Lower lobe of right lung (tissue), 2 donors: ENCODE measurements around the gene KCNK13. TPM values are rescaled to one million over a fixed set of nuclear protein-coding genes. Genes with fewer than 3 reads are reported as not detected.

Source experiments
- ATAC-seq, 2 donors: fragments of 200-7000 bp; cut with Tn5 transposase; one replicate each; pipeline ENCODE4 v1.9.1; 2020 to 2022; ENCODE audit warnings: mild to moderate bottlenecking in 2 of 2, moderate library complexity in 2 of 2
- DNase-seq: peaks from one replicate; pipeline ENCODE4 v3.0.0-alpha.2; 2020
- H3K27ac ChIP-seq: fragments of 200-600 bp; one replicate; pipeline ENCODE4 v1.8.0; 2022
- H3K27me3 ChIP-seq: fragments of 200-600 bp; one replicate; pipeline ENCODE4 v1.8.0; 2022; ENCODE audit warnings: low read depth
- H3K36me3 ChIP-seq: fragments of 200-600 bp; one replicate; pipeline ENCODE4 v1.8.0; 2022; ENCODE audit warnings: mild to moderate bottlenecking
- H3K4me1 ChIP-seq: fragments of 200-600 bp; one replicate; pipeline ENCODE4 v1.8.0; 2022
- H3K4me3 ChIP-seq: fragments of 200-600 bp; one replicate; pipeline ENCODE4 v1.8.0; 2022; ENCODE audit warnings: mild to moderate bottlenecking
- H3K9me3 ChIP-seq: fragments of 200-600 bp; one replicate; pipeline ENCODE4 v1.8.0; 2022
- intact Hi-C: fragments of 100-400 bp; cut with DNase I; formaldehyde crosslinking; loops from one replicate; pipeline ENCODE4 v1.11.0; 2022
- total RNA-seq: library from RNA; stranded (reverse); fragmentation: NEBNext Ultra II Directional; extraction: Animal tissue kit (Norgen Biotek cat#: 25700); gene quantifications from one replicate; pipeline ENCODE4 v1.2.1, GENCODE V29; 2021
- TF ChIP-seq, protein P1 (sequence below): fragments of 200-600 bp; IDR thresholded peaks from one replicate; pipeline ENCODE4 v1.8.0; 2022; ENCODE audit warnings: antibody characterized with exemption, mild to moderate bottlenecking
- donor health status: DM: no; HTN: yes; CAD: no; lungs with severe emphysema.

Gene KCNK13
- total RNA-seq, 1 donor from 2014 or later, result 1.2 TPM

DNA sequence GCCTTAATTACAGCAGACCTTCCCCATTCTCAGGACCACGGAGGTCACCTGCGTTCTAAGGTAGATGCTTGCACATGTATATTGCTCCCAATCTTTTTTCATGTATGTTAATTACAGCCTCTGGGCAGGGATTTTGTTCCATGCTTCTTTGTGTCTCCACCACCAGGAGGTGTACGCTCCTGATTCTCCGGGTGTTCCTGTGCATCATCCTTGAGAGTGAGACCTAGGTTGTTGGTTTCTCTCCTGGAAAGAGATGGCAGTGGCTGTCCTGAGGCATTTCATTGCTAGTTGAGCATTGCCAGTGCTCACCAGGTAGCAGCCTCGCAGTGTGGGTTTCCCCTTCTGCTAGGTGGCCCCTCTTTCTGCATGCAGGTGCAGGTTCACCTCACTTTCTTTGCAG, 52.8 kb downstream of the KCNK13 start:
- Histone ChIP-seq H3K27me3 (no peaks in the 10 kb centered on the region), H3K4me1 (no peaks in the 10 kb centered on the region), H3K27ac (no peak overlapping the region), H3K4me3 (no peak overlapping the region), H3K36me3 (no peaks in the 10 kb centered on the region), H3K9me3 (no peaks in the 10 kb centered on the region)
- no peak for DNase-seq
- TF ChIP-seq, protein P1, sequence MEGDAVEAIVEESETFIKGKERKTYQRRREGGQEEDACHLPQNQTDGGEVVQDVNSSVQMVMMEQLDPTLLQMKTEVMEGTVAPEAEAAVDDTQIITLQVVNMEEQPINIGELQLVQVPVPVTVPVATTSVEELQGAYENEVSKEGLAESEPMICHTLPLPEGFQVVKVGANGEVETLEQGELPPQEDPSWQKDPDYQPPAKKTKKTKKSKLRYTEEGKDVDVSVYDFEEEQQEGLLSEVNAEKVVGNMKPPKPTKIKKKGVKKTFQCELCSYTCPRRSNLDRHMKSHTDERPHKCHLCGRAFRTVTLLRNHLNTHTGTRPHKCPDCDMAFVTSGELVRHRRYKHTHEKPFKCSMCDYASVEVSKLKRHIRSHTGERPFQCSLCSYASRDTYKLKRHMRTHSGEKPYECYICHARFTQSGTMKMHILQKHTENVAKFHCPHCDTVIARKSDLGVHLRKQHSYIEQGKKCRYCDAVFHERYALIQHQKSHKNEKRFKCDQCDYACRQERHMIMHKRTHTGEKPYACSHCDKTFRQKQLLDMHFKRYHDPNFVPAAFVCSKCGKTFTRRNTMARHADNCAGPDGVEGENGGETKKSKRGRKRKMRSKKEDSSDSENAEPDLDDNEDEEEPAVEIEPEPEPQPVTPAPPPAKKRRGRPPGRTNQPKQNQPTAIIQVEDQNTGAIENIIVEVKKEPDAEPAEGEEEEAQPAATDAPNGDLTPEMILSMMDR, result no peak
- no peak for ATAC-seq
- intact Hi-C loops, result no loop called here

DNA sequence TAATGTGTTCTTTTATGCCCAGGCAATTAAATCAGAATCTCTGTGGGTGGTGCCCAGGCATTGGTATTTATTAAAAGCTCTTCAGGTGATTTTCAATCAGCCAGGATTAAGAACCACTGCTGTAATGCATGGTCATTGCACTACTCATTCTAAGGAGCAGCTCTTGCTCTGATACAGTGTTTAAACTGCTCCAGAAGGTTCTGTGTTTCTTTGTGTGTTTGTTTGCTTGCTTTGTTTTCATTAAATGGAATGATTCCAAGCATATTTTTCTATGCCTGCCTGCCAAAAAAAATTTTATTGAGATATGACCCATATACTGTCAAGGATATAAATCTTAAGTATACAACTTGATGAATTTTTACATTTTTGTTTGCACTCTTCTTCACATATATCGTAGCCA, 54.0 kb downstream of the KCNK13 start:
- TF ChIP-seq, protein P1, result no peak
- intact Hi-C loops, result no loop called here
- Histone ChIP-seq H3K4me3 (no peak overlapping the region), H3K36me3 (no peaks in the 10 kb centered on the region), H3K4me1 (no peaks in the 10 kb centered on the region), H3K27me3 (no peaks in the 10 kb centered on the region), H3K27ac (no peak overlapping the region), H3K9me3 (no peaks in the 10 kb centered on the region)
- no peak for ATAC-seq
- DNase-seq, result no peak

DNA sequence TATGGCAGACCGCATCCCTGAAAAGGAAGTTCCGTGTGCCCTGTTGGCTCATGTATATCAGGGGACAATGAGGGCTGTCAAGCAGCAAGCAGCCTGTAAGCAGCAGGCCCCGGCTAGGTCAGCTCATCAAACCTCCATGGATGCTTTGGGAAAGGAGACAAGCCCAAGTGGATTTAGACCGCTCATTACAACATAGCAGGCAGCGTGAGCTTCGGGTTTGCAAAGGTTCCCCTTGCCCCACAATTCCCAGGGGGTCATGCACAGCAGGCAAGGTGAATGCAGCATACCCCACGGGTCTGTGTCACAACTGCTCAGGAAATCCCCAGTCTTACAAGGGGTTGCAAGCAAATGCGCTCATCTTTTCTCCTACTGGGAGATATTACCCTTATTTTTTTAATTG, 54.6 kb downstream of the KCNK13 start:
- intact Hi-C loops, result no loop called here
- TF ChIP-seq, protein P1, result no peak
- H3K27ac ChIP-seq, result no peak overlapping the region
- no peak for DNase-seq
- H3K4me1 ChIP-seq, result no peaks in the 10 kb centered on the region
- H3K36me3 ChIP-seq, result no peaks in the 10 kb centered on the region
- H3K9me3 ChIP-seq, result no peaks in the 10 kb centered on the region
- no peak for ATAC-seq
- H3K27me3 ChIP-seq, result no peaks in the 10 kb centered on the region
- H3K4me3 ChIP-seq, result no peak overlapping the region

DNA sequence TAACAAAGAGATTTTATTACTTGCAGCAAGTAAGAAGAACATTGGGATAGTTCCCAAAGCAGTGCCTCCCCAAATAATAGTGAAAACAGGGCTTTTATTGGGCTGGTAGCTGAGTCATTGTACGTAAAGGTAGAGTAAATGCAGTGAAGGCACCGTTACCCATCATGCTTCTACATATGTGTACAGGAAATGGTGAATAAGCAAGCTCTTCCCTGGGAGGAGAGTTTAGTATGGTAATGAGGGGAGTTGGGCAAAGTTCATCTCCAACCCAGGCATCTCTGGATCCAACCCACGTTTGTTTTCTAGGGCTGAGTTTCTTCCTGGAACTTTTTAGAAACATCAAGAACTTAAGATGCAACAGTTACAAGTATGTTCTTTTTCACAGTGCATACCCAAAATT, 56.2 kb downstream of the KCNK13 start:
- H3K9me3 ChIP-seq, result no peaks in the 10 kb centered on the region
- DNase-seq (no peak), ATAC-seq (no peak)
- intact Hi-C loops, result no loop called here
- no peaks in the 10 kb centered on the region for H3K36me3 ChIP-seq
- H3K4me3 ChIP-seq, result no peak overlapping the region
- no peak overlapping the region for H3K27ac ChIP-seq
- H3K27me3 ChIP-seq, result no peaks in the 10 kb centered on the region
- TF ChIP-seq, protein P1, result no peak
- H3K4me1 ChIP-seq, result no peaks in the 10 kb centered on the region

DNA sequence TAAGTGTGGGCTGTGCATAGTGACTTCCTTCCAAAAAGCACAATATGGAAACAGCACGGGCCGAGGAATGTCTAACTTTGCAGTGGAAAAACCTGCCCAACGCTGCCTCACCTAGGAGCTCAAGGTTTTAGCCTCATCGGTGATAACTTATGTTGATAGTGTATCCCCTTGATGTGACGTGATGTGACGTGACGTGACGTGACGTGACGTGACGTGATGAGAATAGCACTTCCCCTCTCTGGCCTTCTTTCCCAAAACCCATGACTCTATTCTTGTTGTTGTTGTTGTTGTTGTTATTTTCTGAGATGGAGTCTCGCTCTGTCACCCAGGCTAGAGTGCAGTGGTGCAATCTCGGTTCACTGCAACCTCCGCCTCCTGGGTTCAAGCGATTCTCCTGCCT, 64.5 kb downstream of the KCNK13 start:
- no peak for DNase-seq
- TF ChIP-seq, protein P1, result no peak
- no peaks in the 10 kb centered on the region for H3K36me3 ChIP-seq
- peaks cover 4% of the 10 kb centered on the region for H3K27me3 ChIP-seq
- no peaks in the 10 kb centered on the region for H3K9me3 ChIP-seq
- intact Hi-C loops, result no loop called here
- ATAC-seq, result no peak
- H3K27ac ChIP-seq, result no peak overlapping the region
- no peak overlapping the region for H3K4me3 ChIP-seq
- H3K4me1 ChIP-seq, result no peaks in the 10 kb centered on the region
